HG02943 (cell line): Measurements from ENCODE around the gene FIGLA.

Experiments
- ATAC-seq: cut with Tn5 transposase; IDR thresholded peaks from one replicate; pipeline ENCODE4 v1.9.1; 2021; ENCODE audit warnings: mild to moderate bottlenecking, low read depth, moderate library complexity; ENCODE audit not compliant: unreplicated experiment

FIGLA gene, protein sequence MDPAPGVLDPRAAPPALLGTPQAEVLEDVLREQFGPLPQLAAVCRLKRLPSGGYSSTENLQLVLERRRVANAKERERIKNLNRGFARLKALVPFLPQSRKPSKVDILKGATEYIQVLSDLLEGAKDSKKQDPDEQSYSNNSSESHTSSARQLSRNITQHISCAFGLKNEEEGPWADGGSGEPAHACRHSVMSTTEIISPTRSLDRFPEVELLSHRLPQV

GRCh38 chr2:70790136-70790828, at the start of gene FIGLA:
Gene FIGLA, minus strand, starts transcription at chr2:70790643. Its CDS starts 5 bp downstream, at chr2:70790638.
- ATAC-seq, result no peak

- ATAC-seq, result no peak
Observed at GRCh38 chr2:70837980-70838925, 47.8 kb upstream of the FIGLA start.

GRCh38 chr2:70835643-70836042, 45.2 kb upstream of the FIGLA start, which contains the start of gene CD207:
Gene CD207, minus strand, starts transcription at chr2:70835816. Its CDS starts 40 bp downstream, at chr2:70835776.
- ATAC-seq, result no peak

GRCh38 chr2:70834881-70835280, 44.4 kb upstream of the FIGLA start:
- ATAC-seq, result no peak

- no peak for ATAC-seq
Observed at GRCh38 chr2:70834106-70834505, 43.7 kb upstream of the FIGLA start.

GRCh38 chr2:70833246-70833645, 42.8 kb upstream of the FIGLA start:
- no peak for ATAC-seq

- no peak for ATAC-seq
Observed at GRCh38 chr2:70832386-70832785, 41.9 kb upstream of the FIGLA start.

DNA sequence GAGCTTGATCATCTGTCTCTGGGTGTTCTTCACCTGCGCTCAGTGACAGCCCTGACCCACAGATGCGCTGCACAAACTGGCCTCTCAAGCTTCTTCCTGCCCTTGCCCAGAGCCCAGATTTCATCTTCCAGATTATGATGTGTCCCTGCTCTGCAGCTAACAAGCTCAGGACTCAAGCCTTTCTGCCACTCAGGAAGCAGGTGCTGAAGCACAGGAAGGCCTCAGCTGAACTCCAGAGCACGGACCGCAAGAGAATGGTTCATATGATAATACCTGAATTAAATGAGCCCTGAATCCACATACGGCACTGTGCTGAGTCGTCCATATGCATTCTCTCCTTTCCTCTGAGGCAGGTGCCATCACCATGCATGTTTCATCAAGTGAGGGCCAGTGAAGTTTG, 41.4 kb upstream of the FIGLA start:
- ATAC-seq, result no peak

DNA sequence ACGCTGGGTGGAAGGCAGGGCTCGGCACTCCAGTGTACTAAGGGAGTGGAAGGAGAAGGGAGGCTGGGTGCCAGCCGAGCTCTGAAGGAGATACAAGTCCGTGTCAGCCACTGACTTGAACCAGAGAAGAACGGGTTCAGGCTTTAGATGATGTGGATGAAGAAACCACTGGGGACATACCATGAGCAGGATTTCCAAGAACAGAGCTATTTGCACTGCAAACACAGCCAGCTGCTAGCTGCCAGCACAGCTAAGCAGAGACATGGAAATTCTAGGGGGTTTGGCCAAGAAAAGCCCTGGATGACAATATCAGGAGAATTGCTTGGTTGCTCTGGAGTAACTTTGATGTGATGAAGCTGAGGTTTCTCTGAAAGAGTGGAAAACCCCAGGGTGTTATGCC, 39.9 kb upstream of the FIGLA start:
- ATAC-seq, result no peak

DNA sequence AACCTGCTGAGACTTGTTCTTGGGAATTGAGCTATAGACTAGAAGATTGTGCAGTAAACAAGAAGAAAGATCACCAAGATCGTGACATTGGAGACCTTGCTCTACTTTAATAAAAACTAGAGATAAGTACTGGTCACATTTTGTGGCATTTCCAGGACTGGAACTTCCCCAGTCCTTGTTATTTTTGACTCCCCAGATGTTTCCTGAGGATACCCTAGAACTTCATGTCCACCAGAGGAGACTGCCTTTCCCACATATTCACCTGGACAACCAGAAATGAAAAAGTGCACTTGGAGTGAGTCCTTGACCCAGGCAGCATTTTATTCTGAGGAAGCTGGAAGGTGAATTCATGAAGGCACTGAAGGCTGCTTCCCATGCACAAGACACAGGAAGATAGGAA, 39.5 kb upstream of the FIGLA start:
- ATAC-seq, result no peak

- no peak for ATAC-seq
Observed at GRCh38 chr2:70828914-70829824, 38.7 kb upstream of the FIGLA start.

- no peak for ATAC-seq
Observed at GRCh38 chr2:70828115-70828514, 37.7 kb upstream of the FIGLA start.

DNA sequence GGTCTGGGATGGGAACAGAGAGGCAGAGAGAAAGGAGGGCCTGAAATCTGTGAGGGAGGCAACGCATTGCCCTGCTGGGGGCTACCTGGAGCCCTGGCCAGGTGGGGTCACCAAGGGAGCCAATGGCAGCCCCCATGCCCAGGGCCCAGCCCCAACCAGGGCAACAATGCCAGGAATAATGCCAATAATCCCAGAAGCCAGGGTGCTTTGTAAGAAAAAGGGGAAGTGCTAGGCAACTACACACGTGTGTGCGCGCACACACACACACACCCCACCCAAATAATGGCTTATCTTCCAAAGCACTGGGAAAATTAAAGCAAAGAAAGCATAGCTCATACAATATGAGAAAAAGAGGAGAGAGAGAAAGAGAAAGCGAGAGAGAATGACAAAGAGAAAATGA, 36.9 kb upstream of the FIGLA start:
- no peak for ATAC-seq

DNA sequence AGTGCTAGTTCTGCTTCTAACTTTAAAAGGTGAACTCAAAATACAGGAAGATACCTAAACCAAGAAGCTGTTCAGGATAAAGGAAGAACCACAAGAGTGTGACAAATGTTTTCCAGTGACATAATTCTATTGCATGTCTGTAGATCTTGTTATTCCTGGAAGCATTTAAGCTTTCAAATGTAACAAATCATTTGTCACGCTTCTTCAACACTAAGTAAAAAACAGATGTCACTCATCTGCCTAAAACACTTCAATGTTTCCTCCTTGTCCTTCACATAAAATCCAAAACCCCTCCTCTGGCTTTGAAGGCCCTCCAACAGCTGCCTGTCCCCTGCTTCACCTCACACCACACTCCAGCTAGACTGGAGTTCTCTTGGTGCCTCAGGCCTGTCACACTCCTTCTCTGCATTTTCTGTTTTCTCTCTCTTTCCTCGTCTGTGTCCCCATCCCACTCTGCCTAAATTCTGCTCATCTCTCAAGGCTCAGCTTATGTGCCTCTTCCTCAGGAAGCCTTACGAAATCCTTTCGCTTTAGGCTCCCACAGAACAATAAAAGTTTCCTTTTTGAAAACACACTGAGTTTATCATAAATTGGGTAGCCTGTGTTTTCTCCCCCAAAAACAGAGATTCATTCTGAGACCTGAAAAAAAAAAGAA, 36.4 kb upstream of the FIGLA start:
- no peak for ATAC-seq

- no peak for ATAC-seq
Observed at GRCh38 chr2:70823249-70823648, 32.8 kb upstream of the FIGLA start.

- ATAC-seq, result no peak
Observed at GRCh38 chr2:70822843-70823242, 32.4 kb upstream of the FIGLA start.

DNA sequence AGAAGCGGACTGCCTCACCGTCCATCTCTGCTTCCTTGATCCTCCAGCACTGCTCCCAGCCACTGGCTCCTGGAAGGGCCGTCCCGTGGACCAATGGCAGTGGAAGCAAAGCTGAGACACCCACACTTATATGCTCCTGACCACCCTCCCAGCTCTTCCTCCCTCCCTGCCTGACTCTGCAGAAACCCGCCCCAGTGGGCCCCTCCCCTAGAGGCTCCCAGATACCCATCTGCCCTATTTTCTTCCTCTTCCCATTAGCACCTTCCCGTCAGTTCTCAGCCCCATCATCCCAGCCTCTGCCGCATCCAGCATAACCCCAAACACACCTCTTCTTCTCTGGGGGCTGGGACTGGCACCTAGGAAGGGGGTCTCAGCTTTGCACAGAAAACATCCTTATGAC, 30.1 kb upstream of the FIGLA start, which contains the start of gene CLEC4F:
Gene CLEC4F (minus strand): TSS at position 101 of the 400 bp plus-strand sequence. CDS start 76 bp downstream, at position 25.
- no peak for ATAC-seq

- no peak for ATAC-seq
Observed at GRCh38 chr2:70817284-70817954, 27.0 kb upstream of the FIGLA start.

GRCh38 chr2:70816726-70817125, 26.3 kb upstream of the FIGLA start:
- no peak for ATAC-seq
